ENCODE results near the gene ATF4.
"Not testable (repeated sequence)": the region's sequence is repeated elsewhere in the genome, so short reads cannot be mapped to it uniquely, and the experiment has no call there.

Gene ATF4

GRCh38 chr22:39489094-39490068 is 31.0 kb upstream of the ATF4 start:
- no peak for DNase-seq (ENCODE audit: low read depth in 2 of 2)

- peak; percentile 51 to 52 for DNase-seq (ENCODE audit: low read depth in 2 of 2)
Measured at GRCh38 chr22:39490135-39490798, 30.1 kb upstream of the ATF4 start.

GRCh38 chr22:39490966-39491680 is 29.2 kb upstream of the ATF4 start:
- DNase-seq (ENCODE audit: low read depth in 2 of 2), result no peak

- DNase-seq (ENCODE audit: low read depth in 2 of 2), result no peak
Measured at GRCh38 chr22:39491696-39492095, 28.7 kb upstream of the ATF4 start.

- DNase-seq (ENCODE audit: low read depth in 2 of 2), result no peak
Measured at GRCh38 chr22:39492186-39492585, 28.2 kb upstream of the ATF4 start.

GRCh38 chr22:39493759-39494158 is 26.6 kb upstream of the ATF4 start:
- no peak for DNase-seq (ENCODE audit: low read depth in 2 of 2)

- no peak for DNase-seq (ENCODE audit: low read depth in 2 of 2)
Measured at GRCh38 chr22:39494471-39495120, 25.8 kb upstream of the ATF4 start.

- peak; percentile 17 to 29 for DNase-seq (ENCODE audit: low read depth in 2 of 2)
Measured at GRCh38 chr22:39496131-39496838, 24.1 kb upstream of the ATF4 start.

GRCh38 chr22:39497429-39497828 is 22.9 kb upstream of the ATF4 start:
- DNase-seq (ENCODE audit: low read depth in 2 of 2), result no peak

GRCh38 chr22:39498368-39498767 is 22.0 kb upstream of the ATF4 start:
- DNase-seq (ENCODE audit: low read depth in 2 of 2), result no peak

- no peak for DNase-seq (ENCODE audit: low read depth in 2 of 2)
Measured at GRCh38 chr22:39498802-39499201, 21.6 kb upstream of the ATF4 start.

- DNase-seq (ENCODE audit: low read depth in 2 of 2), result no peak
Measured at GRCh38 chr22:39500101-39500500, 20.3 kb upstream of the ATF4 start.

GRCh38 chr22:39501644-39502108 is 18.7 kb upstream of the ATF4 start:
- DNase-seq (ENCODE audit: low read depth in 2 of 2), result no peak

- DNase-seq (ENCODE audit: low read depth in 2 of 2), result peak; percentile 74 to 88
Measured at GRCh38 chr22:39502109-39502788, 18.1 kb upstream of the ATF4 start, which contains the start of gene MIEF1. MIEF1 (plus strand) TSS chr22:39502290; CDS start chr22:39511295, 9,005 bp downstream.

- DNase-seq (ENCODE audit: low read depth in 2 of 2), result no peak
Measured at GRCh38 chr22:39502789-39503409, 17.5 kb upstream of the ATF4 start.

- DNase-seq (ENCODE audit: low read depth in 2 of 2), result no peak
Measured at GRCh38 chr22:39503630-39504029, 16.7 kb upstream of the ATF4 start.

GRCh38 chr22:39504071-39504470 is 16.3 kb upstream of the ATF4 start:
- no peak for DNase-seq (ENCODE audit: low read depth in 2 of 2)

- not testable (repeated sequence) for DNase-seq (ENCODE audit: low read depth in 2 of 2)
Measured at GRCh38 chr22:39507021-39507420, 13.3 kb upstream of the ATF4 start.

- DNase-seq (ENCODE audit: low read depth in 2 of 2), result no peak
Measured at GRCh38 chr22:39508393-39508792, 12.0 kb upstream of the ATF4 start.

Data from stimulated activated CD4-positive, alpha-beta T cell treated with anti-CD3 and anti-CD28 coated beads, Interleukin-1b, Interleukin-23, amount 100 ng/mL, for 1 hour (primary cell).